Astrocyte (in vitro differentiated cells and primary cell): ENCODE measurements around the gene CSMD2. TPM values are rescaled to one million over a fixed set of nuclear protein-coding genes. Genes with fewer than 3 reads are reported as not detected.

Experiments used
- DNase-seq: peaks from one replicate; pipeline ENCODE4 v3.0.0-alpha.2; 2010; ENCODE audit warnings: low read depth
- FAIRE-seq: peaks from 2 replicates; lab custom pipeline; 2011; peaks lifted over from hg19 to GRCh38; lab: Jason Lieb, UNC
- H2AFZ ChIP-seq: 2 replicates; pipeline ENCODE4 v1.6.0; 2012; ENCODE audit warnings: low read depth, low read length, inconsistent platforms
- H3K27ac ChIP-seq: 2 replicates; pipeline ENCODE4 v1.5.1; 2011; ENCODE audit warnings: low read depth, low read length, inconsistent platforms
- H3K27me3 ChIP-seq: 2 replicates; pipeline ENCODE4 v1.6.0; 2011; ENCODE audit warnings: low read length, inconsistent platforms; ENCODE audit not compliant: insufficient read depth
- H3K36me3 ChIP-seq: 2 replicates; pipeline ENCODE4 v1.5.1; 2011; ENCODE audit warnings: low read length, inconsistent platforms; ENCODE audit not compliant: insufficient read depth
- H3K4me1 ChIP-seq: 2 replicates; pipeline ENCODE4 v1.5.1; 2011; ENCODE audit warnings: low read length, inconsistent platforms; ENCODE audit not compliant: insufficient read depth
- H3K4me2 ChIP-seq: 2 replicates; pipeline ENCODE4 v1.6.0; 2012; ENCODE audit warnings: low read length, inconsistent platforms
- H3K4me3 ChIP-seq: 2 replicates; pipeline ENCODE4 v1.5.1; 2011; ENCODE audit warnings: low read depth, mild to moderate bottlenecking, low read length, inconsistent platforms; ENCODE audit not compliant: insufficient read depth
- H3K79me2 ChIP-seq: 2 replicates; pipeline ENCODE4 v1.6.0; 2012; ENCODE audit warnings: mild to moderate bottlenecking, low read length, inconsistent platforms; ENCODE audit not compliant: insufficient read depth
- H3K9ac ChIP-seq: 2 replicates; pipeline ENCODE4 v1.6.0; 2012; ENCODE audit warnings: mild to moderate bottlenecking, low read length, inconsistent platforms
- H3K9me3 ChIP-seq: 2 replicates; pipeline ENCODE4 v1.5.1; 2012; ENCODE audit warnings: low read depth, mild to moderate bottlenecking, low read length, inconsistent platforms; ENCODE audit not compliant: insufficient read depth
- H4K20me1 ChIP-seq: 2 replicates; pipeline ENCODE4 v1.6.0; 2012; ENCODE audit warnings: low read length, inconsistent platforms; ENCODE audit not compliant: insufficient read depth
- H3K27ac Mint-ChIP-seq: one replicate; pipeline ENCODE4 v1.8.0; 2021; ENCODE audit warnings: mild to moderate bottlenecking, mixed read lengths; ENCODE audit not compliant: unreplicated experiment
- H3K27me3 Mint-ChIP-seq: one replicate; pipeline ENCODE4 v1.8.0; 2021; ENCODE audit warnings: low read depth, mixed read lengths; ENCODE audit not compliant: unreplicated experiment
- H3K36me3 Mint-ChIP-seq: one replicate; pipeline ENCODE4 v1.8.0; 2021; ENCODE audit warnings: low read depth, mixed read lengths; ENCODE audit not compliant: unreplicated experiment
- H3K4me1 Mint-ChIP-seq: one replicate; pipeline ENCODE4 v1.8.0; 2021; ENCODE audit warnings: low read depth, mixed read lengths; ENCODE audit not compliant: unreplicated experiment
- H3K4me3 Mint-ChIP-seq: one replicate; pipeline ENCODE4 v1.8.0; 2021; ENCODE audit warnings: mild to moderate bottlenecking, moderate library complexity, mixed read lengths; ENCODE audit not compliant: unreplicated experiment
- H3K9me3 Mint-ChIP-seq: one replicate; pipeline ENCODE4 v1.8.0; 2021; ENCODE audit warnings: mild to moderate bottlenecking, mixed read lengths; ENCODE audit not compliant: unreplicated experiment
- EZH2 ChIP-seq: IDR thresholded peaks from 2 replicates; pipeline ENCODE4 v1.6.1; 2012; ENCODE audit warnings: mild to moderate bottlenecking, low read length, inconsistent platforms; ENCODE audit not compliant: insufficient read depth
- total RNA-seq: library from RNA; stranded (reverse); gene quantifications from 2 replicates; pipeline ENCODE4 v1.2.1, GENCODE V29; 2021
- TF ChIP-seq, protein P1 (sequence below): IDR thresholded peaks from 2 replicates; pipeline ENCODE4 v1.5.1; 2011; ENCODE audit warnings: low read depth, mild to moderate bottlenecking, inconsistent platforms, low read length, moderate library complexity; ENCODE audit not compliant: insufficient read depth

The CSMD2 gene
- total RNA-seq, 1 donor from 2014 or later = 11.1 TPM

- H3K4me3 ChIP-seq = no peak overlapping the region
- no peak overlapping the region for H3K4me2 ChIP-seq
- Mint-ChIP-seq H3K27me3 (peaks cover 6% of the 10 kb centered on the region), H3K36me3 (peaks cover 27% of the 10 kb centered on the region), H3K27ac (no peak overlapping the region), H3K4me3 (no peak overlapping the region), H3K4me1 (peaks cover 11% of the 10 kb centered on the region), H3K9me3 (no peaks in the 10 kb centered on the region)
- TF ChIP-seq, protein P1, sequence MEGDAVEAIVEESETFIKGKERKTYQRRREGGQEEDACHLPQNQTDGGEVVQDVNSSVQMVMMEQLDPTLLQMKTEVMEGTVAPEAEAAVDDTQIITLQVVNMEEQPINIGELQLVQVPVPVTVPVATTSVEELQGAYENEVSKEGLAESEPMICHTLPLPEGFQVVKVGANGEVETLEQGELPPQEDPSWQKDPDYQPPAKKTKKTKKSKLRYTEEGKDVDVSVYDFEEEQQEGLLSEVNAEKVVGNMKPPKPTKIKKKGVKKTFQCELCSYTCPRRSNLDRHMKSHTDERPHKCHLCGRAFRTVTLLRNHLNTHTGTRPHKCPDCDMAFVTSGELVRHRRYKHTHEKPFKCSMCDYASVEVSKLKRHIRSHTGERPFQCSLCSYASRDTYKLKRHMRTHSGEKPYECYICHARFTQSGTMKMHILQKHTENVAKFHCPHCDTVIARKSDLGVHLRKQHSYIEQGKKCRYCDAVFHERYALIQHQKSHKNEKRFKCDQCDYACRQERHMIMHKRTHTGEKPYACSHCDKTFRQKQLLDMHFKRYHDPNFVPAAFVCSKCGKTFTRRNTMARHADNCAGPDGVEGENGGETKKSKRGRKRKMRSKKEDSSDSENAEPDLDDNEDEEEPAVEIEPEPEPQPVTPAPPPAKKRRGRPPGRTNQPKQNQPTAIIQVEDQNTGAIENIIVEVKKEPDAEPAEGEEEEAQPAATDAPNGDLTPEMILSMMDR = no peak
- no peak for TF ChIP-seq EZH2
- no peak overlapping the region for H3K9ac ChIP-seq
- DNase-seq = no peak
- no peaks in the 10 kb centered on the region for H4K20me1 ChIP-seq
- H3K4me1 ChIP-seq = no peaks in the 10 kb centered on the region
- H3K27ac ChIP-seq = no peak overlapping the region
- H3K9me3 ChIP-seq = no peaks in the 10 kb centered on the region
- no peak overlapping the region for H2AFZ ChIP-seq
- no peaks in the 10 kb centered on the region for H3K36me3 ChIP-seq
- H3K79me2 ChIP-seq = no peaks in the 10 kb centered on the region
- no peak for FAIRE-seq
- H3K27me3 ChIP-seq = no peaks in the 10 kb centered on the region
These were observed 538.2 kb downstream of the CSMD2 start for GRCh38 chr1:33626801-33627200.

- Histone ChIP-seq H3K27ac (no peak overlapping the region), H3K36me3 (no peaks in the 10 kb centered on the region), H3K4me2 (no peak overlapping the region), H3K9ac (no peak overlapping the region), H3K79me2 (no peaks in the 10 kb centered on the region), H3K4me3 (no peak overlapping the region), H3K27me3 (no peaks in the 10 kb centered on the region), H3K9me3 (no peaks in the 10 kb centered on the region), H2AFZ (no peak overlapping the region), H4K20me1 (no peaks in the 10 kb centered on the region), H3K4me1 (no peaks in the 10 kb centered on the region)
- FAIRE-seq (no peak), DNase-seq (no peak)
- H3K36me3 Mint-ChIP-seq = peaks cover 35% of the 10 kb centered on the region
- H3K27ac Mint-ChIP-seq = no peak overlapping the region
- no peak for TF ChIP-seq EZH2
- TF ChIP-seq, protein P1 = no peak
- H3K4me1 Mint-ChIP-seq = peaks cover 11% of the 10 kb centered on the region
- H3K9me3 Mint-ChIP-seq = no peaks in the 10 kb centered on the region
- H3K4me3 Mint-ChIP-seq = no peak overlapping the region
- peaks cover 7% of the 10 kb centered on the region for H3K27me3 Mint-ChIP-seq
These were observed 539.8 kb downstream of the CSMD2 start for GRCh38 chr1:33624991-33625870.
